Stimulated activated CD4-positive, alpha-beta T cell treated with anti-CD3 and anti-CD28 coated beads, TNF-alpha, amount 100 ng/mL, for 48 hours (primary cell): Measurements from ENCODE around the gene KCNQ1OT1.

Source experiments
- DNase-seq, 3 donors: peaks; one replicate each; pipeline ENCODE4 v3.0.0-alpha.2; 2020; ENCODE audit warnings: low read depth in 3 of 3

Gene KCNQ1OT1

DNA sequence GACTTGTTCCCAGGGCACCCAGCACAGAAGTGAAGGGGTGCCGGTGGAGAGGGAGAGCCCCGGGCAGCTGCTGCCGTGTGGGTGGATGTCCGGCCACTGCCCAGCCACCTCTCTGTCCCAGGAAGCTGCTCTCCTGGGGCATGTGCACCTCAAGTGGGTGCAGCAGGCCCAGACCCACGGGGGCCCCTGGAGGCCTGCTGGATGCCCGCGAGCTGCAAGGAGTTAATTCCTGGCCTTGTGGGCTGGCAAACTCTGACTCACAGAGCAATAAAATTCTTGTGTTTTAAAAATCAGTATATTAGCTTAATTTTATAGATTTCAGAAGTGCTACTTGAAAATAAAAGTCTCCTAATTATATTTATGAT is 37.4 kb upstream of the KCNQ1OT1 start:
- DNase-seq: no peak

DNA sequence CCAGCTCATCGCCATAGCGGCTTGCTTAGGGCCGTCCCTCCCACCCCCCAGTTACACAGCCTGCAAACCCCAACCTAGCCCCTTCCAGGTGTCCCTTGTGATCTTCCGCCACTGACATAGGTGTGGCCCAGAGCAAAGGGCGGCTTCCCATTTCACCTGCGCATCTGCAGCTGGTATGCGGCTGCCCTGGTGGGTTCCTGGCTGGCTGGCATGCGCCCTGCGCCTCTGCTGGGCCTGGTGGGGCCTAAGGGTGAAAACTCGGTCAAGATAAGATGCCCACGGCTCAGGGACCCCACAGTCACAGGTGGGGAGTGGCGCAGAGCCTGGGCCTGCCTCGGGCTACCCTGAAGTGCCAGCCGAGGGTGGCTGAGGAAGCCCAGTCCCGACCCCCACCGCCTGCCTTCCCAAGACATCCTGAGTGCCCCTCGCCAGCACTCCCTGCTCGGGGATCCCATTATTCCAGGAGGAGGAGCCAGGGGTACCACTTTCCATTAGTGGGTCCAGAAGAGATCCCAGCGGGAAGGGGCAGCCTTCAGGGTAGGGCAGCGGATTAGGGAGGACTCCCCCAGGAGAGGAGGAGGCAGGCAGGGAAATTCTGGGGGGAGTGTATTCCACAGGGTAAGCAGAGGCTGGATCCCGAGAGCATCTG is 36.9 kb upstream of the KCNQ1OT1 start:
- DNase-seq: no peak

DNA sequence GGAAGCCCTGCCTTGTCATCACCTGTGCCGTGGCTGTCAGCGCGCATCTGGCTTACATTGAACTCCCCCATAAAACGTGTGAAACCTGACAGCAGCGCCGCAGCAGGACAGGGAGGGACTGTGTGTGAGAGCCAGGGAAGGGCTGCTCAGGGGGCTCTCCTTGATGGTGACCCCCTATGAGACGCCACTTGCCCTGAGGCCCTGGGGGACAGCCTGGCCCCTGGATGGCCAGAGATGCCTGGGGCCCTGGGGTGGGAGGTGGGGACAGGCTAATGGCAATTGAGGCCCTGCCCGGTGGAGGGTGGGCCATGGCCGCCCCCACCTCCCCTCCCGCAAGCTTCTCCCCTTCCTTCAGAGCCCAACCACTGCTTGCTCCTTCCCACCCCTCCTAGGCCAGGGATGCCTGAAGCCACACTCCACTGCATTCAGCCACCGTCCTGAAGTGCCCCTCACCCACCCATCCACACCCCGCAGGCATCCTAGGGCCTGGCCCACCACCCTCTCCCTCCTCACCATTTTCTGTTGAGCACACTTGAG is 35.3 kb upstream of the KCNQ1OT1 start:
- DNase-seq: no peak

DNA sequence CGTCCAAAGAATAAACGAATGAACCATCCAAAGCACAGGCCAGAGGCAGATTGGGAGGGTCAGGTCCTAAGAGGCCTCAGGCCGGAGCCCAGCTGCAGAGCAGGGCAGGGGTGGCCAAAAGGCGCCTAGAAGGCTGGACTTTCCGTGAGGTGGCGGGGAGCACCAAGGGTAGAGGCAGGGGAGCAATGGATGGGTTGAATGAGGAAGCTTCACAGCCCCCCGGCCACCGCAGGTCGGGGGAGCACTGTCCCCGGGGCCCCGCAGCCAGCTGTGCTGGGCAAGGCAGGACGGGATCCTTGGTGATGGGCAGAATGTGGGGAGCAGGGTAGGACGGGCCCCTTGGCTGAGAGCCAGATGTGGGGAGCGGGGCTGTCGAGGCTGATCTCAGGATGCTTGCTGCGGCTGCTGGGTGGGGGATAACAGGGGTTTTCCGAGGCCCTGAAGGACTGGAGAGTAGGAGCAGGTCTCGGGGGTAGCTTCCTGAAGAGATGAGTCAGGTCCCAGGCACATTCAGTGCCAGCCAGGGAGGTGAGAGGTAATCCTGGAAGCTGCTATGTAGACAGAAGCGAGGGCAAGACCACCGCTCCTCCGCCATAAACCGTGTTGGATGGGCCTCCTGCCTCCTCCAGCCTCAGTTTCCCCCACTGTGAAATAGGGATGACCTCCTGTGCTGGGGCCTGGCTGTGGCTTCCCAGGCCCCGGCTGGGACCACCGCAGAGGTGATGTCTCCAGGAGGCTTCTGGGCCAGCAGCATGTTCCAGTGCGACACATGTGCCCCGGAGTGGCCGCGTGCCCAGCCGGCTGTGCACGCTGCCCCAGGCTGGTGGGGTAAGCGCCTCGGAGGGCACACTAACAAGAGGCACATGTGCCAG is 34.6 kb upstream of the KCNQ1OT1 start:
- no peak for DNase-seq

DNA sequence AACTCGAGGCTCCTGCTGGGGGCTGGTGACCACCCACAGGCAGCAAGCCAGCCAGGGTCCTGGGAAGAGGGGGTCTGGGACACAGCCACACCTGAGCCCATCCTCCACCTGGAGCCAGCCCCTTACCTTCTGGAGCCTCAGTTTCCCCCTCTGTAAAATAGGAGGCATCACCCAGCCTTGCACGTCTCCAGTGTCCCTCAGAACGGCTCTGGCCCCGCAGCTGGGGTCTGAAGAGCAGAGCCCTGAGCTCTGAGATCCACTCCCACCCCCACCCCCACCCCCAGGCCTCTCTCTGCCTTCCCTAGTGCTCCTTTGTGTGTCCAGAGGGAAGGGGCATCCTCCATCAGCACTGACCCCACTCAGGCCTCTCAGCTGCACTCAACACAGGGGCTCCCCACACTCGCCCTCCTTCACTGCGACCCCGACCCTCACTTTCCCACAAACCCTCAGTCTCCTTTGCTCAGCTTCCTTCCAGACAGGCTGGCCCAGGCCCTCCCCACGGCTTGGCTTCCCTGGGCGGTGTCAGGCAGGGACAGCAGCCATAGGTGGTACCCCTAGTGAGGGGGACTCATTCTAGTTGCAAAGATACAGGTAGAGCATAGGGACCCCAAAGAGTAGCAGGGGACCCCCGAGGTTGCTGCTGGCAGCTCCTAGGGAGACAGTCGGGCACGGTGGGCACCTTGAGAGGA is 33.3 kb upstream of the KCNQ1OT1 start:
- DNase-seq: no peak

DNA sequence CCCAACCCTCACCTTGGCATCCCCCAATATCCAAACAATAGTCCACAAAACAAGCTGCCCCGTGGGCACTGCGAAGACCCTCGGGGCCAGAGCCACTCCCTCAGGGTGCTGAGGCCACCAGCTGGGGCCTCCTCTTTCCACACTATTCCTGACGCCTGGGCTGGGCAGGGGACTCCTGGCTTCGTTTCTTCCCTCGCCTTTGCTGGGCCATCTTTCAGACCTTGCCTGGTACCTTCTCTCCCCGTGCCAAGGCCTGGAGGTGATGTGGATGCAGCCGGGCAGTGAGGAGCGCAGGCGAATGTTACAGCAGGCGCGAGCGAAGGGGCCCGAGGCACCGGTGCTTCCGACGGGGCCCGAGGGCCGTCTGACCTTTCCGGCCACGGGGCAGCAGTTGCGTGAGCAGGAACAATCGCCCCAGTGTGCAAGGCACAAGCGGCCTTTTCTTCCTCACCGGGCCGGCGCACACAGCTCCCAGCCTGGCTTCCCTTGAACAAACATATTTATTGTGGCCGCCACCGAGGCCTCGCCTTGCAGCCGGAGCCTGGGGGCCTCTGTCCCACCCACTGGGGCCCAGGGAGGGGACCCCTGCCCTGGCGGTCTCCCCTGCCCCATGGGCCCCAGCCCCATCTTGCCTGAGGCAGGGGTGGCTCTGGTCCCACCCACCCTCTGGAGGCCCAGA is 32.6 kb upstream of the KCNQ1OT1 start:
- DNase-seq: no peak

DNA sequence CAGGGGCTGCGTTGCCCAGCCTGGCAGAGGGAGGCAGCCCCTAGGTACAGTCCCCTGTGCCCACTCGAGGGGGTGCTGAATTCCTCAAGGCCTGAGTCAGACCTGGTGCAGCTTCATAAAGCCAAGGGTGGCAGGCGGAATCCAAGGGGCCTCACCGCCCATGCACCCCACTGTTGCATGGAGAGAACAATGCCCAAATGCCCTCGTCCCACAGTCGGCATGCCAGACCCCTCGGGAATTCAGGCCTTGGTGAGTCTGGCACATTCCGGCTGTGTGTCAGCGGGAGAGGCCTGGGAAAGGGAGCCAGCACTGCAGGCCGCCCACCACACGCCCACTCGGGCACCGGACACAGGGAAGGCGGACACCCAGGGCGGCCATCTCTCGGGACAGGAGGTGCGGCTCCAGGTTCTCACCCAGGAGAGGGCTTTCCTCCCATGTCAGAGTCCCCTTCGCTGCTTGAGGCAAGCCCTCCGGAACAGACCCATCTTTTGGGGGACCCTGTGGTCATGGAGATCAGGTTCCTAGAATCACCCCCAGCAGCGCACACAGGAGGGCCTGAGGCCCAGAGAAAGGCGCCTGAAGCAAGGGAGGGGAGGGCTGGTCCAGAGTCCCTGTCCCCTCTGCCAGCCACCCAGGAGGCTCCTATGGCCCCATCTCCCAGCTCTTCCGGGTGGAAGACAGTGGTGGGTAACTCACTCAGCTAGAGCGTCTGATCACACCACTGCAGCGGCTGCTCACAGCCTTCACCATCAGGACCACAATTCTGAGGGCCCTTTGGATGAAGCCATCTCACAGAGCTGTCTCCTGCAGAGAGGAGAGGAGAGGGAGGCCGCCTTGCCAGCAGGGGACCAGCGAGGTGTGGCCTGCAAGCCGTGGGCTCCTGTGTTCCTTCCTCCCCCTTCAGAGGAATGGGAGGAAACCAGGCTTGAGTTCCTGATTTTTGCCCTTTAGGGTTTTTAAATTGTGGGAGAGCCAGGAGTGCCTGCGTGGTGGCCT is 31.6 kb upstream of the KCNQ1OT1 start:
- DNase-seq: no peak

DNA sequence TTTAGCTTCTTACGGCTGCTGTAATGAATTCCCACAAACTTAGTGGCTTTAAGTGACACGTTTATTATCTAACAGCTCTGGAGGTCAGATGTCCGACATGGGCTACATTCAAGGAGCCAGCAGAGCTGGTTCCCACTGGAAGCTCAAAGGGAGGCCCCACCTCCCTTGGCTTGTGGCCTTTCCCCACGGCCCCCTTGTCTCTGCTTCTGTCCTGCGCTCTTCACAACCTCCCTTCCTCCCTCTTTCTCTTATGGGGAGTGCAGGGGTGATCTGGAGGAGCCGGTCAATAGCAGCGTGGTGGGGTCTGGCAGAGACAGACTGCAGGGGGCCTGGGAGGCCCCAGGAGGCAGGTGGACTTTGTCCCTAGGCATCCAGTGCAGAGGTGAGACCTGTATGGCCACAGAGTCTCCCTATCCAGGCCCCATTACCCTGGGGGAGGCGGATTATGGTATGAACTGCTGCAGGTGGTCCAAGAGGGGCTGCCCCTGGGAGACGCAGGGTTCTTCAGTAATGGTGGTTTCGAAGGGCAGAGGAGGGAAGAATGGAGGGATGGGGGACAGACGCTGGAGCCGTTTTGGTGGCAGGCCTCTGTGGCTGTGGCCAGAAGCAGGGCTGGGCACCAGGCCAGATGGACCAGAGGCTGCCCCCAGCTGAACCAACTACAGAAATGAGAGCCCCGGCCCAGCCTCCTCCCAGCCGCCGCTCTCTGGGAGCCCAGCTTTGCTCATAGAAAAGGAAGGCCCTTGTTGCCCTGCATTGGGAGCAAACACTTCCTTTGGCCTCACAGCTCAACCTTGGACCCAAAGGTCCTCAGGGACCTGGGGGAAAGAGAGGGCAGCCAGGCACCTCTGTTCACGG is 30.7 kb upstream of the KCNQ1OT1 start:
- DNase-seq: no peak

DNA sequence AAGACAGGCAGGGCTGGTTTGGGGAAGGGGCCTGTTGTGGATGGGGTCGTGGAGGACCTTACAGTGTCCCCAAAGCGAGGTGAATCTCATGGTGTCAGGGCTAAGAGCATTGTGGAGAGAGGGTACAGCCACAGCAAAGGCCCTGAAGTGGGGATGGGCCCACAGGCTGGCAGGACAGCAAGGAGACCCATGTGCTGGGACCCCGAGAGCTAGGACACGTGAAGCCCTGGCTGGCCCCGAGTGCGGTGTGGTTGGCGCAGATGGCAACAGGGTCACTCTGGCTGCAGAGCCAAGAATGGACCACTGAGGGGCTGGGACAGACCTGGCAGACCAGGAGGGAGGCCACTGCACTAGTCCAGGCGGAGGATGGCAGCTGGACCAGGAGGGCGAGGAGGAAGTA is 30.0 kb upstream of the KCNQ1OT1 start:
- DNase-seq: no peak

DNA sequence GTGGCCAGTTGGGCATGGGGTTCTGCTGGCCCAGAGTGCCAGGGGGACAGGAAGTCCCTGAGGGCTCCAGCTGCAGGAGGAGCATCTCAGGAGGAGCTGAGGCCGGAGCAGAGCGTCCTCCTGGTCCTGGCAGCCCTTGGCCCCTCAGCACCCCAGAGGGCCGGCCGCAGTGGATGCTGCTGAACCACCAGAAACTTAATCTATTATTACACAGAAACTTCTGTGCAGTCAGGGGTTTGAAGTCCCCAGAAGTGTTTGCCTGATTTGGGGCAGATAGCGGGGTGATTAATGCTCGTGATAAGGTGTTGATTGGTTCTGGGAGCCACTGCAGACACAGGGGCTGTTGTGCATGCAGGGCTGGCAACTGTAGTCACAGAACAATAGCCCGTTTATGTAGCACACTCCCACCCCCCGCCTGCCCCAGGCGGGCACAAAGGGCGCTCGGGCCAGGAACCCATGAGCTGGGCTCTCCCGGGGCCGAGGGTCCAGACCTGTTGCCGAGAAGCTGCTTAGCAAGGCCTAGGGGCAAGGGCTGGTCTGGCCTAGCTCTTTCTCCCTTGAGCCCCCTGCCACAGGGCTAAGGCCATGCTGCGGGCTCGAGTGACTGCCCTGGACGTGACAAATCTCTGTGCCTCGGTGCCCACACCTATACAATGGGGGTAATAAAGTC is 29.0 kb upstream of the KCNQ1OT1 start:
- no peak for DNase-seq

DNA sequence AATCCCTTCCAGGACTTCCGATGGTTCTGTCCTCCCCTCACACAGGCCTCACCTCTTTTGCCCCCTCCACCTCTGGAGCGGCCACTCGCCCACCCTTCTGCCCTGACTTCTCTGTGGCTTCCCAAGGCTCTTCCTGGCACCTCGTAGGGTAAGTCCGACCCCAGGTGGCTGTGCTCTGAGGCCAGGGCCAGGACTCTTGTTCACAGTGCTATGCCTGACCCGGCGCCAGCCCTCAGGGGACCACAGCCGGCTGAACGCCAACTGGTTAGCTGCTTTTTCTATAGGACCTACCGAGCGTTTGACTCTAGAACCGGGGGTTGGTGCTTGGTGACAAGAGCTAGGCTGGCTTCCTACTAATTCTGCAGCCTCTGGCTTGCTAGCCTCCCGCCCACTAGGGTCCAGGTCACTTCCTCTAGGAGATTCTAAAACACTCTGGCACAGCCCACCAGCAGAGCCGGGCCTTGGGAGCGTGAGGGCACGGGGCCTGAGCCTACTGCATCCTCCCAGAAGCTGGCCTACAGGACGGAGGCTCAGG is 28.4 kb upstream of the KCNQ1OT1 start:
- no peak for DNase-seq

DNA sequence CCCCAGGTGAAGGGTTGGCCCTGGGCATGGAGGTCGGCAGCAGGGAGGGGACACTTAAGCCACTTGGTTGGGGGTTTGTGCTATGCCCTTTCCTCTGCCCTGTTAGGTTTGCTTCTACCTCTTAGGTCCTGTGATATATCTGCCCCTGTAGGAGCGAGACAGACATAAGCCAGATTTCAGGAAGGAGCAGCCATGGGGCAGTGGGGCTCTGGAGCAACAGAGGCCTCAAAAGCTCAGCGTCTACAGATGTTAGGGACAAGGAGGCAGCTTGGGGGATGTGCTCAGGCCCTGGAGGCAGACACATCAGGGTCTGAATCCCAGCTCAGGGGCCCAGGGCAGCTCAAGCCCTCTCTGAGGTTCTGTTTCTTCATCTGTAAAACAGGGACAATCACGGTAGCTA is 27.2 kb upstream of the KCNQ1OT1 start:
- DNase-seq: no peak

DNA sequence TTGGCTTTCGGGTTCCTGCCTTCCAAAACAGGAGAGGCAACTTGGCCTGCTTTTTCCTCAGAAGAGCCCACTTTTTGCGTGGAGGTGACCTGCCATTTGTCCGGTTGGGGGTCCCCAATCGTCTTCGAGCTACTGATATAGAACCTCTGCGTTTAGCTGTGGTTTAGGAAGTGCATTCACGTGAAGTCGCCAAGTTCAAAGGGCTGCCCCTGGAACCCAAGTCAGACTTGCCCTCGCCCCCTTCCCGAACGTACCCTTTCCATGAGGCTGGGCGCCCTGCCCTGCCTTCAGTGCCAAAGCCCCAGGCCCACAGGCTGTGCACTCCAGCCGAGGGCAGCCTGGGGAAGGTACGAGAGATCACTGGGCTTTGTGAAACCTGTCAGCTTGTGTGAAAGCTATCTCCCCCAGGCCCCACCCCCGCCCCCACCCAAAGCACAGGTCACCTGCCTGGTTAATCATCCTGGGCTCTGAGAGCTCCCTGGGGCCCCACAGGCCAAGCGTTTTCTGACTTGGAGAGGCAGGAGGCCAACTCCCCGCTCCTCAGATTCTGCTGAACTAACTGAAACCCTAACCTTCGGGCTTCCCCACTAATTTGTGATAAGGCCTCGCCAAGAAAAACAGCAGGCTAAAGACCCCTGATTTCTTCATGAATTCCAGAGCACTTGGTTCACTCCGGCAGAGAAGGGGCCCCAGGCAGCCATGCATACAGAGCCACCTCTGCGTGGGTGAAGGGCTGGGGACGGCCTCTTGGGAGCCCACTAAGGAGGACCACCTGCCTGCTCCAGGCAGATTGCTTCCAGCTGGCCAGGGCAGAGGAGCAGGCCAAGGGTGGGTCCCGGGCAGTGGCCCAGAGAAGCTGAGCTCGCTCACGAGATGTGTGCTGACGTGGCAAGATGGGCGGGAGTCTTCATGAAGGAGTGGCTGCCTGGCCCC is 25.8 kb upstream of the KCNQ1OT1 start:
- no peak for DNase-seq

DNA sequence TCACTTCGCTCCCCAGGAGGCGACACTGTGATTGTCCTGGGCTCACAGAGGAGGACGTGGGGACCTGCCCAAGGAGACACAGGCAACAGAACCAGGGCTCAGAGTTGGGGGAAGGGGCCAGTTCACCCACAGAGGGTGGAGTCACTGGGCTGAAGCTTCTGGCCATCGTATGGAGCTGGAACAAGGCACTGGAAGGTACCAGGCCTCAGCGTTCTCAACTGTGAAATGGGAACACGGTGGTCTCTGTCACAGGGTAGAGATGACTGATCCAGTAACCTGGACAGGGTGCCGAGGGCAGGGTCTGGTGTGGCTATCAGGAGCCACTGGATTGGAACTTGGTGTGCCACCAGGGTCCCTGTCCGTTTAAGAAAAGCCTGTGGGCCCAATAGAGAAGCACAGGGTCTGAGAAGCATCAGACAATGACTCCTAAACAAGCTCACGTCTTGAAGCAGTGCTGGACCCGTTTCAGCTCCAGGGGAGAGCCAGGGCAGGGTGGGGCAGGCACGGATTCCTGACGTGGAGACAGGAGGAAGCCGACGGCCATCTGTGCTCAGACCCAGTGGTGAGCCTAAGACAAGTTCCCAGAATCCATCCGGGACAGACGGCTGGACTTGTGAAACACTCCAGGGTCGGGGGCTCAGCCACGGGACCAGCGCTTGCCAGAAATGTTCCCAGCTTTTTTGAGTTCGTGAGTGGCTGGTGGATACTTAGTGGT is 25.0 kb upstream of the KCNQ1OT1 start:
- no peak for DNase-seq

DNA sequence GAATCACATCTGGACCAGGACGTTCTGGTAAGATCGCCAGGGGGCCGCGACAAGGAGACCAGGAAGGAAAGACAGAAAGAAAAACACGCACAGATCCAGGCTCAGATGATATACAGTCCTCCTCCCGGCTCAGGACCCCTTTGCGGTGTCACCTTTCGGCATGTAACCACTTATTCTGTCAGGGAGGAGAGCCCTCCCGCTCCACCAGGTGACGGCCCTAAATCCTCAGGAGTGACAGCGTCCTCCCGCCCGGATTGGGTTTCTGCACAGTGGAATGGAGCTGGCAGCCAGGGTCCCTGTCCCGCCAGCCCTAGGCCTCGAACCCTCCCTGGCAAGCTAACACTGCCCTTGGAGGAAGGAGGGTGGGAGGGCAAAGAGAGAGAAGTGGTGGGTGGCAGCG is 24.3 kb upstream of the KCNQ1OT1 start:
- no peak for DNase-seq

DNA sequence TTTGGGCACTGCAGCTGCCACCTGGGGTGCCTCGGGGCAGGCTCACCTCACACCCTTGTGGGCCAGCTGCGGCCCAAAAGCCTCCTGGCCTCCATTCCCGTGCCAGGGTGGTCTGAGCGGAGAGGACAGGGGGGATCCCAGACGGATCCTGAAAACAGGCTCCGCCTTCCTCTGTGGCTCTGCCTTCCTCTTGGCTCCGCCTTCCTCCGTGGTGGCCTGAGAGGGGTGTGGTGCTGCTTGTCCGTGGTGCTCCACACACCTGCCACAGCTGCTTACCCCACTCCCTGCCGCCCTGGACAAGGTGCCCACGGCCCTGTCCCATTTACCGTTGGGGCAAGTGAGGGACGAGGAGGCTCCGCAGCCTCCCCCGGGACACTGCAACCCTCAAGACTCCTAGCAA is 23.2 kb upstream of the KCNQ1OT1 start:
- DNase-seq: no peak

DNA sequence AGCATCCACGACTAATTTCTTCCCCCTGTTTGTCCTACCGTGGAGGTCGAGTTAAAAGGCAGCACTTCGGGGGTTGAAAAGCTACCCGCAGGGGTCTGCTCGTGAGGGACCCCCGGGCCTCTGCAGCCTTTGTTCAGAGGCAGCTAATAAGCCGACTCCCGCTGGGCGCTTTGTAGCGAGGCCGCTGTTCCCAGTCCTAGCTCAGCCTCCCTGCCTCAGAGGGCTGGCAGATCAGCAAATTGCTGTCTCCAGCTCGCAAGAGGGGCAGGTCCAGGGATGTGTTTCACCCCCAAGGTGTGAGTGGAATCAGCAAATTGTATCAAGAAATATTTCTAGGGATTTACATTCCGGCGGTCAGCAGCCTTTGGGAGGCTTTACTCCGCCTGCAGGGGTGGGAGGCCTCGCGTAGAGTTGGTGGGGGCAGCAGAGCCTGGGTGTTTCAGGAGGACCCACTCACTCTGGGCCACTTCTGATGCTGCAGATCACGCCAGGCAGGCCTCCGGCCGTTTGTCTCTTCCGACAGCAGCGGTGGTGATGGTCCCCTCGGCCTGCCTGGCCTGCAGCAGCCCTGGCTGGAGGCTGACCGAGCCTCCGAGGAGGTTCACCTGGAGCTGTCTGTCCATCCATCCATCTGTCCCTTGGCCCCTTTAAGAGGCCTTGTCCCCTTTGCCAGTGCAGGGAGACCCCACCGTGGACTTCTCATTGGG is 21.6 kb upstream of the KCNQ1OT1 start:
- no peak for DNase-seq
